D341Med (cell line): ENCODE results near the gene IMPACT.

Experiments
- DNase-seq: peaks from one replicate; pipeline ENCODE4 v3.0.0; 2012; ENCODE audit warnings: low spot score

Gene IMPACT

DNA sequence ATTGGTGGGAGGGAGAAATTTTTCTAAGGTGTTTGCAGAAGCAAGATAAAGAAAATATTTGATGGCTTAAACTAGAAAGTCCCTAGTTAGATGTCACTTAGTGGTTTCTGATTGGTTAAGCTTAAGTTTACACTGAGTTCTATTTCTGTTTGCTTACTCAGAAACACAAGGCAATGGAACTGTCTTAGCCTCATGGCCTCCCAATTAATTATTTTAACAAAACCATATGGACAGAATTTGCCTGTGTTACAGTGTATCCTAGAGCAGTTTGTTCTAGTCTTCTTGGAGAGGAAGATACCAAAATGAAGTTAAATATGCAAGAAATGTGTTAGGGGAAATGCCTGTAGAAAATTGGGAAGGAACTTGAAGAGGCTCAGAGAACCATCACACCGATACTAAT, 4.6 kb upstream of the IMPACT start:
- DNase-seq: no peak

DNA sequence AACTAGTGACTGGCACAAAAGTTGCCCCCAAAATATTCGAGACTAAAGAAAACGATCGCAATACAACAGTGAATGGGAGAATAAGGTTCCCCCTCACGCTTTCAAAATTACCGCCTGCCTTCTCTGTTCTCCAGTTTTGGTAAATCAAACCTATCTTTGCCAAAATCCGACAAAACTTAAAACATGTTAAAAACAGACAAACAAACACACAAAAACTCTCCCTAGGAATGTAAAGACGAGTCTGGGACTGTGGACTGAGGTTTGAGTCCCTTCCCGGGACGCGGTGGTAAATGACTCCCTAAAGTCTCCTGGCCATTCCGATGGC, 435 bp upstream of the IMPACT start:
- no peak for DNase-seq

DNA sequence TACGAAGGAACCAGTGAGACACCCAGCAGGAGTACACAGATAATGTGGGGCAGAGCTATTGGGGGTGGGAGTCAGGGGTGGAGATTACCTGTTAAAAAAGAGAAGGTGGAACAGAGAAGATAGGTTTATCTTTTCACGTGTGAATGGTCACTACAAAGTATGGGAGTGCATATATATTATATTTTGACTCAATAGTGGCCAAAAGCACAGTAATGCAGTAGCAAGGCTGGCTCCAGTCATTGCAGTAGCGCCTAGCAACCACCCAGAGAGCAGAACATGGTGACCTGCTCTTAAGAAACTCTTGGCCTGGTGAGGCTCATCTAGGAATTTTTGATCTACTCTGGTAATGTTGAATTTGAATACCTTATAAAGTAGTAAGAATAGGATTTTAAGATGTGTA, 1.0 kb downstream of the IMPACT start:
- DNase-seq: peak; percentile 46

DNA sequence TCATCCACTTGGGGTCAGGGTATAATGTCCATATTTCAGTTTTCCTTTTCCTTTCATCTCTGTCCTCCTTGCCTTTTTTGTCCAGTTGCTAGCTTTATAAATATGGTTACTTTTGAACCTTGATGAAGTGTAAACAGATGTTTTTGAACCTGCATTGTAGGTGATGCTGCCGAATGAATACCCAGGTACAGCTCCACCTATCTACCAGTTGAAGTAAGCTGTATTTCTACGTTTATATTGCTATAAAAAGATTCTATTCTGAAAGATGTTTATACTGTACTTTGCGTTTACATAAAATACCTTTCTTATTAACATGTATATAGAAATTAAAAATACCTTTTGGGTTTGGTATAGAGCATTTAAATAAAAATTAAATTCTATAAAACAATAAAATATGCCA, 2.2 kb downstream of the IMPACT start:
- DNase-seq: no peak

DNA sequence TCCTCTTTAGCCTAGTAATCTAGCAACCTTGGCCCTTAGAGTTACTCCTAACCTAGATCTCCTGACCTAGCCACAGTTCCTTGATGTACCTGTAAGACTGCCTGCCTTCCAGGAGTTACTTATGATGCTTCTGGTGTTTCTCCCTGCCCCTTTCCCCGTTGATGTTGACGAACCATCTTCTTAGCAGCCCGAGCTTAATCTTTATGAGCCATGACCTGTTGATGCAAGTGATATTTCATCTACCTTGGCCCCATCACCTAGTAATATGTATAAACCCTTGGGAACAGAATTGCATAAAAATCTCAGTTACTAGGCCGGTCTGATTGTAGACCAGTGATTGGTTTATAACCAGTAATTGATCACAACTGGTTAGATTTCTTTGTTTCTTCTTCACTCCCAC, 2.7 kb downstream of the IMPACT start:
- DNase-seq: no peak

DNA sequence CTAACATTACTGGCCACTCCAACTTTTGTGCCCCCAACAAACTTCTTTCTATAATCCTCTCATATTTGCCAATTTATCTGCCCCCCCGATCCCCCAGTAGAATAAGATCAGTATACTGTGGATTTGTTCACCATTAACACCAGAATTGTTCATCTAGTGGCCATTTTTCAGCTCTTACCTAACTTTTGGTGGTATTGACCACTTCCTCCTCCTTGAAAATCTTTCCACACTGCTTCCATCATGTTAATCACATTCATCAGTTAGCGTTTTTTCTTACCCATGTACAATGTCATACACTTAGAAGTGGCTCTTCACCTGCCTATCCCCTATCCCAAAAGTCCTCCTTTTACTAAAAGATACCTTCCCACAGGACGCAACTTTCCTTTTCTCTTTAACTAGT, 6.1 kb downstream of the IMPACT start:
- no peak for DNase-seq

DNA sequence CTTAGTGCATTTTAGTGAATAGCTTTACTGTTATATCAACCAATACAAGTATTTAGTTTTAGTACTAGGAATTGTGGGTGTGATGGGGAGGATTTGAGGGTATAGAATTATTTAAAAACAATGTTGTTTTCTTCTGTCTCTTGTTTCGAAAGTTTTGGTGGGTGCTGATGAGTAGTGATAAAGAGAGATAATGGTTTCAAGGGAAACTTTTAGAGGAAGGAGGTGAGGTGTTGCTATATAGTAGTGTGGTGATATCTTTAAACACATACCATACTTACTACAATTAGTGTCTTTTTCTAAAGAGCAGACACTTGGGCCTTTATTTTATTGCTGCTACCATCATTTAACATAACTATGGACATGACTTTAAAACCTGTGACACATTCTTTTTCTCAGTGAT, 10.5 kb downstream of the IMPACT start:
- DNase-seq: no peak

DNA sequence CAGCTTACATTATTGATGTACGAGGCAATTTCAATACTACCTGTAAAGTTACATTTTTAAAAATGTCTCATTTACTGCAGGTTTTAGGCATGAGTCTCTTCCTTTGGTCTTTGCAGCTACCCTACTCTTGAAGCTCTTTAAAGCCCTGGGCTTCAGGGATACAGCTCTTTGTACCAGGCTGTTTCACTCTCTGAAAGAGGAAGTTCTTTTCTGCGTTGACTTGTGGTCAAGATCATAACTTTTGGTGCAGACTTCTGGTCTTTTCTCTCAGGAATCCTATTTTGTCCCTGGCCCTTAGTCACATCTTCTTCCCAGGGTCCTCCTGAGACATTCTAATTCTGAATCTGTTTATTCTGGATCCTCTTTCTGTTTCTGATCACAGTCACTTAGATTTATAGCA, 17.4 kb downstream of the IMPACT start:
- DNase-seq: no peak

DNA sequence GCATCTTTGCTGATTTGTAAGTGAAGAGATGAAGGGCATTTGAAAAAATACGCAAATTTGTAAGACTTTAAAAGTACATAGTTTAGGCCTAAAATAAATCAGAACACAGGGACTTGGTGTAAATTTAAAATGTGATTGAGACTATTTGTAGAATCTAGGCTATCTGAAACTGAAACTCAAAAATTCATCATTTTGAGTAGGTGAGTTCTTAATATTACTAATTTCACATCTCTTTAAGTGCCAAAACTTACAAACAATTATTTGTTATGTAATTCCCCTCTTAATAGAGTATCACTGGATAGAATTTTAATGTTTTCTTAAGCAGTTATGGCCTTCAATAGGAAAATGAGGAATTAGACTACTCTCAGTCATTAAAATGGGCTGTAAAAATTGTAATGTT, 20.0 kb downstream of the IMPACT start:
- no peak for DNase-seq

DNA sequence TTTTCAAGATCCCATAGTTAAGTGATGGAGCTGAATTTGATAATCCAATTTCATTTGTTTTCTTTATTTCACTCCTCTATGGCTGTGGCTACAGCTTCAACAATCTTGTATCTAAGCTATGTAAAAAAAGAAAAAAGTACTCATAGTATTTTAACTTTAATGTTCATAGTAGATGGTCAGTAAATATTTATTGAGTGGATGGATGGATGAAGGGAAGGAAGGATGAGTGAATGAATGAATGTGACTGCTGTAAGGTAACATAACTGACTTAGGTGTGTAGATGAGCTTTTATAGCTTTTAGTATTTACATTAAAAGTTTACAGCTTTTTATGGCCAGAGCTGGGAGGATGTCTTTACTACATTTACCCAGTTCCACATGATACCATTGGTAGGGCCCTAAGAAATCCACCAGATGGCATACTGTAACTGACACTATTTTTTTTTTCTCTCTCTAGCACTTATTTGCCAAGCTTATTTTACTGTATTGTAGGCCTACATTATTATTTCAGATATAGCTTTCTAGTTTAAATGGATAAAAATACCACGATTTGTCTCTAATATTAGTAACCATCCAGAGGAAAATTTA, 20.6 kb downstream of the IMPACT start:
- DNase-seq: no peak

DNA sequence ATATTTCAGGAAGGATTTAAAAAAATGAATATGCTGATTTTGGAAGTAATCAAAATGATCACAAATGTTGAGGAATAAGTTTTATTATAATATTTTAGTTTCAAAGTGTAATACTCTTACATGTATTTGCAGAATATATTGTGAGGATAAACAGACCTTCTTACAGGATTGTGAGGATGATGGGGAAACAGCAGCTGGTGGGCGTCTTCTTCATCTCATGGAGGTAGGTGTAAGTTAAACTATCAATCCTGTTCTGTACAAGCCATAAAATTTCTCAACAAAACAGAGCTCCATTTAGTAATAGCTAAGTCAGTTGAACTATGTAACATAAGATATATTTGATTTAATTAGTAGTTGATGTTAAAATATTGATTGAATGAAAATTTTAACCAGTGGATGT, 21.5 kb downstream of the IMPACT start:
- DNase-seq: no peak

DNA sequence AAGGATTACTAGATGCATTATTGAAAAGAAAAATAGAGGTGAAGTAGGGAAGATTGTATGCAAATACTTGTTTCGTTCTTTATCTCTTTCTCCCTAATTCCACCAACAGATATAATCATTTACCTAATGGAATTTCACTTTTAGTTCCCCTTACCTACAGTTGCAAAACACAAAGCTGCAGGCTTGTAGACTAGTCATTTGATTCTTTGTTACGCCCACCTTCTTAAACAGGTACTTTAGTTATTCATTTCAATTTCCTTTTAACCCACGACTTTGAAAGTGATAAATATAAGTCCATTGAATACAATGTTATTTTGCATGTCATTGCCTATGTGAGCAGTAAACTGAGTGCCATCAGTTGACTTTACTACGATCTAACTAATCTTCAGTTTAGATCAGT, 30.1 kb downstream of the IMPACT start:
- DNase-seq: no peak

DNA sequence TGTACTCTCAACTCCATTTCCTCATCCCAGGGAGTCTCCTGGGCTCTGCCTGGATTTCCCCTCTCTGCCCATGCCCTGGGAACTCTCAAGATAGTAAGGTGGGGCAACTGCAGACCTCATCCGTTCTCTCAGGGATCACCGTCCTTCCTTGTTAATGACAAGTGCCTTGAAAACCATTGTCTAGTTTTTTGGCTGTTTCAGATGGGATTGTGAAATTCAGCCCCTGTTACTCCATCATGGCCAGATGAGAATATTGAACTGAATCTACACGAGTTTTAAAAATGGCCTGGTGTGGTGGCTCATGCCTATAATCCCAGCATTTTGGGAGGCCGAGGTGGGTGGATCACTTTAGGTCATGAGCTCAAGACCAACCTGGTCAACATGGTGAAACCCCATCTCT, 33.3 kb downstream of the IMPACT start:
- DNase-seq: no peak

DNA sequence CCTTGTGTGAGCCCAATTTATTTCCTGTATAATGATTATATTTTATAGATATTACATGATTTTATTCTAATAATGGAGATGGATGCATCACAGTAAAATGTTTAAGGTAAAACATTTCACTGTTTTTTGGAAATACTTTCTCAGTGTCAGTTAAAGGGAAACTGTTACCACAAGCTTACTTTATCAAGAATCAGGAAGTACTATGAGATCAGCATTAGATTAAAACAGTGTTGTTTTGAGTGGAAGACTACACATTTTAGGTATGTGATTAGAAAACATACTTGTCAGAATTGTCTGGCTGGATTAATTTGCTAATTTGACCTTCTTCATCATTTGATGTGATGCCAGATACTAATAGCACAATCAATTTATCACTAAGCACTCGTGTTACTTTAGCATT, 33.9 kb downstream of the IMPACT start, which contains the start of gene HRH4:
Gene HRH4, plus strand, starts transcription at position 250 of the 400 bp plus-strand sequence. Its CDS starts 92 bp downstream, at position 342.
- no peak for DNase-seq

DNA sequence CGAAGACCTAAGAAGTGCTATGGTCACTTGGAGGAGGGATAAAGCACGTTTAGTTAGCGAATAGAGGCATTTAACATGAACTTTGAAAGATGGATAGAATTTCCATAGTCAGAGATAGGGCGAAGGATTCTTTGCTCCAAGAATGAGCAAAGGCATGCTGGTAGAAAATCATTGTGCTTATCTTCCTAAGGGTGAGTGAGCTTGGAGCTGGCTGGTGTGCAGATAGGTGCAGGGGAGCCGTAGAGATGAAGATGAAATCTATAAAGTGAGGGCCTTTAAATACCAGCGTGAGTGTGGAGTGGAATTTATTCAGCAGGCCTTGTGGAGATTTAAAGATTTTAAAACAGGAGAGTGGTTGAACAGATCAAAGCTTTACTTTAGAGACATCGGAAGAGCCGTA, 35.5 kb downstream of the IMPACT start:
- no peak for DNase-seq

DNA sequence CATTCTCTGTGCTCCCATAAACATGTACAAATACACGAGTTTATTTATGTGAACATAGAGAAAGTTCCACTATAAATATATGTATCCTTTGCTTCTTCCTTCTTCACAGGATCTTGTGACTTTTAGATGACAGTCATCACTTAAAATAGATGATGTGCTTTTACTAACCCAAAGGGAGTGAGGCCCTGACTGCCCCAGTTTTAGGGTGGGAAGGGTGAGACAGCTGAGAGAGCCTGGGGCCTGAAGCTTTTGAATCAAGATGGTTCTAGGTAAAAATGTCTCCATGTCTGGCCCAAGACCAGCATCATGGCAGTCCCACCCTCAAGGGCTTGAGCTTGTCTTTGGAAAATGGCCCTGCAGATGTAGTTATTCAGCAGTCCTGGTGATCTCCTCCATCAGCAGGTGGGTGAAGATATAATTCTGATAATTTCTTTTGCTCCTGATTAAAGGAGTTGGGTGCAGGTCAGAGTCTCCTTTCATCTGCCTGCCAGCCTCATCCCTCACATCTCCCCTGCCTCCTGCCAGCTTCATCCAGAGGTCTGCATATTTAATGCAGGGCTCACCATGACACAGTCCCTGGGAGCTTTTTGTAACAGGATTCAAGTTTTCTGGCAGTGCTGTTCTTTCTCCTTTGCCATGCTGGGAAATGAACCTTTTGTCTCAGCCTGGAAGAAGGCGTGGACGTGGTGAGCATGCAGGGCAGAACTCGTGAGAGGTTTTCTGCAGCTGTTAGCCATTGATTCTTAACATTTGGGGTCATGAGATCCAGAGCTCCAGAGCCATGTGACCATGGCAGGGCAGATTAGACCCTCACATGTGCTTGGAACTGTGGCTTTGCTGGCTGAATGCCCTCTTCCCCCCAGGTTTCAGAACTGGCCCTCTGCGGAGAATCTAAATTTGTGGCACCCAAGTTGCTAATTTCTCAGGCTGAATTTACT, 36.6 kb downstream of the IMPACT start:
- DNase-seq: no peak

DNA sequence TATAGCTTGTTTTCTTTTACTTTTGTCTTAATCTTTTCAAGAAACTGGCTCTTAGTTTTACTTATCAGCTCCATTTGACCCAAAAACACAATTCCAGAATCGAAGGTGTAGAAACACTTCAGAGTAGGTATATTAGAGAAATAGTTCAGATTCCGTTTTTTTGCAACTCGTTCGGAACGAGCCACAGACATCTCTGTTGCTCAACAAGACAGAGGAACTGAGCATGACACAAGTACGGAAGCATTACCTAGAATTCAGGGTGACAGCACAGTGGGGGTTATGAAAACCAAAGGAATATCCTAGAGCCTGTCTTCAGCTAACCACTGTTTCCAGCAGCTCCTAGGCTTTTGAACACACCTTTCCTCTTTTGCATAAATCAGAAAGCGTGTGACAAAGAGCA, 39.0 kb downstream of the IMPACT start:
- no peak for DNase-seq

DNA sequence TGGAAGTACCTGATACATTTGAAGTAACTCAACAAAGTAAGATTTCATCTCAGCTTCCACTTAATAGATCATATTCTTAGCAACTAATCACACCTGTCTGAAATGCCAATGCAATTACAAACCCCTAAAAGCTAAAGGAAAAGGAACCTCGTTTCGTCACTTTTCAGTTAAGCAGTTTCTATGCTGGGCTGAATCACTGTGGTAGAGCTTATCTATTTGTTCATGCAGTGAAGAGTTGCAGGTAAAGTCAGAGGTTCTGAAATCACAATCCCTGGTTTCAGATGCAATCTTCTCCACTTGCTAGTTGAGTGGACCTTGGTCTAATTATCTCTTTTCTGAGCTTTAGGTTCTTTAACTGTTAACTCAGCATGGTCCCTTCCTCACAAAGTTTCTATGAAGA, 40.3 kb downstream of the IMPACT start:
- no peak for DNase-seq

DNA sequence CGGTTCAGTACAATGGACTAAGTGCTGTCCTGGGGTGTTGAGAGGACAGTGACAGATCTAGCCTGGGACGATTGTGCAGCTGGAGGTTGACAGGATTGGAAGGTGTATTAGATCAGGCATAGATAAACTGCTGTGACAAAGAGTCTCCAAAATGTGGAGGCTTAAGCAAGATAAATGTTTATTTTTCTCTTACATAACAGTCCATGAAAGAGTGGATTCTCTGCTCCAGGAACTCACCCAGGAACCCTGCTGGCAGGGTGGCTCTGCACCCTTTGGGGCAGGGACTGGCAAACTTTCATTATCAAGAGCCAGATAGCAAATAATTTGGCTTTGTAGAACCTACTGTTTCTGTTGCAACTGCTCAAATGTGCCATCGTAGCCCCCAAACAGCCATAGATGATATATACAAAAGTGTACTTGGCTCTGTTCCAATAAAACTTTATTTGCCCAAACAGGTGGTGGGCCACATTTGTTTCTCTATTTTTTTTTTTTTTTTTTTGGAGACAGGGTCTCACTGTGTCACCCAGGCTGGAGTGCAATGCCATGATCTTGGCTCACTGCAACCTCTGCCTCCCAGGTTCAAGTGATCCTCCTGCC, 43.6 kb downstream of the IMPACT start:
- DNase-seq: no peak

DNA sequence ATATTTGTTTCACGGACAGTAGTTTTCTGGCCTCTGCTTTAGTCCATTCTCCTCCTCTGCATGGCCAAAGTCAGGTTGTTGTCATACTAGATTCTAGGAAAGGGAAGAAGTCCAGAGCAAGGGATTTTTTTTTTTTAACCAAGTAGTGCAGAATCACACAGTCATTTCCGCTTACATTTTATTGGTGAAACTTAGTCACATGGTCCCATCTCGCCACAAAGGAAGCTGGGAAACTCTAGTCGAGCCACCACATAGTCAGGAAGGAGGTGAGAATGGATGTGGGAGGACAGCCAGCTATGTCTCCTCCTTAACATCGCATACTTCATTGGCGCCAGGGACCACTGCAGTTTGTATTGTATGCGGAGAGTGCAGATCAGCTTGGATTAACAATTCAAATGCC, 44.3 kb downstream of the IMPACT start:
- no peak for DNase-seq

DNA sequence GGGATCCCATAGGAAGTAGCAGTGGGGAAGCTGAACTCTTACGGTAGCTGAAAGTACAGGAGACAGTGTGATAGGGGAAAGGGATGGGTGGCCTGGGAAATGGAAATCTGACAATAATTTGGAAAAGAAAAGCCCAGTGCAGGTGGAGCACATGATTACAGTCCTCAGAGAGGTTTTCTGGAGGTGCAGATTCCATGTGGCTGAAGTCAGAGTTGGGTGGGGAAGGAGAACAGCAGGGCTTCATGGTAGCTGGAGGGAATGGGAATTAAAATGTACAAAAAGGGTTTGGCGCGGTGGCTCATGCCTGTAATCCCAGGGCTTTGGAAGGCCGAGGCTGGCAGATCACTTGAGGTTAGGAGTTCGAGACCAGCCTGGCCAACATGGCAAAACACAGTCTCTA, 46.1 kb downstream of the IMPACT start:
- DNase-seq: no peak

DNA sequence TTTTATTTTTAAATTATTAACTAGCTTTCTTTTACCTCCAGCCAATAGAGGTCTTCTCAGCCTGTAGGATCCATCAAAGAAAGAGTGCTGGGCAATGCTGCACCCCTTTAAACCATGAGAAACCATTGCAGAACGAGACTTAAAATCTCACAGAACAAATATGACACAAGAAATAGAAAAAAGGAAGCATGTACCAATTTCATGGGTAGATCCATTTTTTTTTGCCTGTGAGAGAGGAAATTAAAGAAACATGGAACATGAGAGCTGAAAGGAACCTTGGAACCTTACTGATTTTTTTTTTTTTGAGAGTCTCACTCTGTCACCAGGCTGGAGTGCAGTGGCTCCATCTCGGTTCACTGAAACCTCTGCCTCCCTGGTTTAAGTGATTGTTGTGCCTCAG, 47.9 kb downstream of the IMPACT start:
- DNase-seq: no peak

DNA sequence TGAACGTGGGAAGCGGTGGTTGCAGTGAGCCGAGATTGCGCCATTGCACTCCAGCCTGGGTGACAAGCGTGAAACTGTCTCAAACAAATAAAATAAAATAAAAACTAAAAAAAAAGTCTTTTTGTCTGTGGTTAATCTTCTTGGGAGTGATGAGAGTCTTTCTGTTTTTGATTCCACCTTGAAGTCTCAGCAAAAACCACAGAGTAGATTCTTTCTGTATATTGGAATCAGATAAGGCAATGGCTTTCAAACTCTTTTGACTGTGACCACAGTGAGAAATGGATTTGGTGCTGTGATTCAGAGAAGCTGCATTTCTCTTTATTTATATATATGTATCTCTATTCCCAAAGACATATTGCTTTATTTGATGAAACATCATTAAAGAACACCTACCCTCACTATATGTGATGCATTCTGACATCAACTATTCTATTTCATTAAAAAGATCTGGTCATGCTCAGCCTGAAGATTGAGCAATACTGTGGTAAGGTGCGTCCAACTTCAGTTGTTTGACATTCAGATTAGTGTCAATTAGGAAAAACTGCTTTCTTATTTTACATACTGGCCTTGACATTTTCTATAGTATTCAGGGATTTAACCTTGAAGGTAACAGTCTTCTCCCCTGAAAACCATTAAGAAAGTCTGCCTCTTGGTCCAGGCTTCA, 49.6 kb downstream of the IMPACT start:
- no peak for DNase-seq
